K562 (cell line): ENCODE results near the gene VIPR2. TPM values are rescaled to one million over a fixed set of nuclear protein-coding genes. Genes with fewer than 3 reads are reported as not detected.
"Not testable (repeated sequence)": the region's sequence is repeated elsewhere in the genome, so short reads cannot be mapped to it uniquely, and the experiment has no call there.

Source experiments
- ATAC-seq: fragments of 200-7000 bp; cut with Tn5 transposase; 3 replicates; pipeline ENCODE4 v1.9.1; 2020; ENCODE audit warnings: moderate library complexity
- BruUV-seq: library from RNA; stranded (reverse); fragments of 400-500 nt; replicated peaks from 2 replicates; lab custom pipeline; 2021; lab: Mats Ljungman, UMichigan
- CTCF ChIA-PET: fragments of 300-600 bp; formaldehyde crosslinking; extraction: SDS; loops from one replicate; lab custom pipeline; 2021; ENCODE audit warnings: low intra/inter-chr PET ratio; lab: Yijun Ruan, JAX
- POLR2A ChIA-PET: fragments of 300-600, 350-650 bp; sonication (Branson Sonifier 250); formaldehyde crosslinking; extraction: SDS; loops from one replicate; lab custom pipeline; 2021; ENCODE audit warnings: antibody characterized with exemption, inconsistent platforms; lab: Yijun Ruan, JAX
- DNase-seq, 4 experiments: peaks; one replicate each; pipeline versions ENCODE4 v3.0.0 to v3.0.0-alpha.2; 2011 to 2018; ENCODE audit warnings: low spot score in 3 of 4, mixed read lengths in 3 of 4; ENCODE audit errors: extremely low read depth in 1 of 4
- FAIRE-seq: peaks from 2 replicates; lab custom pipeline; 2011; peaks lifted over from hg19 to GRCh38; lab: Jason Lieb, UNC
- H2AFZ ChIP-seq: 2 replicates; pipeline ENCODE4 v1.6.0; 2011; ENCODE audit warnings: low read depth, low read length, control low read depth, inconsistent platforms
- H3K27ac ChIP-seq: fragments of 200-600 bp; 3 replicates; pipeline ENCODE4 v1.8.0; 2011; ENCODE audit warnings: low read depth, mild to moderate bottlenecking, control low read depth, inconsistent platforms, low read length, moderate library complexity, mixed read lengths; ENCODE audit errors: extremely low read depth
- H3K27me3 ChIP-seq, 2 experiments: fragments of 300-600 bp in 1 of 2; 2 replicates in 1 of 2; 3 replicates in 1 of 2; pipeline versions ENCODE4 v1.6.0 to v1.8.0; 2011; ENCODE audit warnings: inconsistent platforms in 2 of 2, low read length in 2 of 2, mild to moderate bottlenecking in 1 of 2, mixed read lengths in 1 of 2, moderate library complexity in 1 of 2; ENCODE audit not compliant: control insufficient read depth in 2 of 2, insufficient read depth in 2 of 2
- H3K36me3 ChIP-seq: fragments of 300-600 bp; 3 replicates; pipeline ENCODE4 v1.8.0; 2011; ENCODE audit warnings: mild to moderate bottlenecking, low read length, inconsistent platforms; ENCODE audit not compliant: control insufficient read depth, insufficient read depth
- H3K4me1 ChIP-seq, 2 experiments: fragments of 200-600 bp in 1 of 2; replicated peaks in 1 of 2; 2 replicates in 1 of 2; 3 replicates in 1 of 2; pipeline versions ENCODE4 v1.5.1 to v1.8.0; 2011; ENCODE audit warnings: inconsistent platforms in 2 of 2, low read length in 2 of 2, mild to moderate bottlenecking in 1 of 2, mixed read lengths in 1 of 2, moderate library complexity in 1 of 2; ENCODE audit not compliant: control insufficient read depth in 2 of 2, insufficient read depth in 2 of 2
- H3K4me2 ChIP-seq: 2 replicates; pipeline ENCODE4 v1.6.1; 2011; ENCODE audit warnings: low read length, control low read depth, inconsistent platforms, mixed read lengths; ENCODE audit not compliant: insufficient read depth
- H3K4me3 ChIP-seq: fragments of 200-600 bp; sonication (generic), shearing (Covaris generic); 2 replicates; pipeline ENCODE4 v1.5.1; 2016; ENCODE audit warnings: control low read depth, inconsistent platforms
- H3K79me2 ChIP-seq: fragments of 200-600 bp; 3 replicates; pipeline ENCODE4 v1.8.0; 2011; ENCODE audit warnings: low read length, inconsistent platforms; ENCODE audit not compliant: control insufficient read depth, insufficient read depth
- H3K9ac ChIP-seq, 2 experiments: 2 replicates each; pipeline versions ENCODE4 v1.6.0 to v1.6.1; 2011; ENCODE audit warnings: low read depth in 2 of 2, low read length in 2 of 2, control low read depth in 1 of 2, inconsistent platforms in 1 of 2, mild to moderate bottlenecking in 1 of 2, mixed read lengths in 1 of 2; ENCODE audit not compliant: insufficient read depth in 1 of 2
- H3K9me1 ChIP-seq: one replicate; pipeline ENCODE4 v1.6.0; 2011; ENCODE audit warnings: inconsistent platforms, mild to moderate bottlenecking, low read length, moderate library complexity; ENCODE audit not compliant: control insufficient read depth, insufficient read depth
- H3K9me3 ChIP-seq: replicated peaks from 2 replicates; pipeline ENCODE4 v1.5.1; 2011; ENCODE audit warnings: low read depth, low read length, inconsistent platforms; ENCODE audit not compliant: control insufficient read depth, insufficient read depth
- H4K20me1 ChIP-seq: replicated peaks from 2 replicates; pipeline ENCODE4 v1.6.1; 2011; ENCODE audit warnings: low read length, inconsistent platforms, mixed read lengths; ENCODE audit not compliant: control insufficient read depth, insufficient read depth
- CBX1 ChIP-seq: sonication (generic); IDR thresholded peaks from 2 replicates; pipeline ENCODE4 v1.6.1; 2016; ENCODE audit warnings: antibody characterized with exemption, low read depth, mild to moderate bottlenecking
- CBX3 ChIP-seq, 2 experiments: IDR thresholded peaks; 1 replicate in 1 of 2; 2 replicates in 1 of 2; pipeline ENCODE4 v1.6.1; 2012; ENCODE audit warnings: inconsistent platforms in 2 of 2, low read length in 2 of 2, borderline replicate concordance in 1 of 2, control low read depth in 1 of 2
- CBX5 ChIP-seq: IDR thresholded peaks from 2 replicates; pipeline ENCODE4 v1.6.1; 2014; ENCODE audit warnings: low read depth, borderline replicate concordance
- TRIM28 ChIP-seq: fragments of 450-650 bp; IDR thresholded peaks from 2 replicates; pipeline ENCODE4 v1.6.1; 2017
- ZFP36 ChIP-seq: fragments of 150-350 bp; IDR thresholded peaks from 2 replicates; pipeline ENCODE4 v1.6.1; 2018; ENCODE audit warnings: low read length, low read depth; ENCODE audit not compliant: partially characterized antibody
- WGBS: fragments of 100-300 bp; shearing (Covaris generic); methylation state at CpG from one replicate; pipeline ENCODE4 v1.1.6; 2016; ENCODE audit warnings: low coverage, mixed read lengths; ENCODE audit not compliant: insufficient coverage; ENCODE audit errors: missing lambda C conversion rate; 5-methylcytosine and 5-hydroxymethylcytosine counted together
- in situ Hi-C: fragments of 300-500 bp; cut with MboI; formaldehyde crosslinking; loops from 4 replicates; pipeline ENCODE4 v1.15.0; 2018; ENCODE audit warnings: inconsistent platforms, mixed read lengths
- intact Hi-C: fragments of 100-400 bp; cut with micrococcal nuclease; formaldehyde crosslinking; loops from 2 replicates; pipeline ENCODE4 v1.14.2; 2022
- polyA plus RNA-seq, 8 experiments: library from polyadenylated mRNA; depleted of rRNA in 4 of 8; stranded (reverse) in 5 of 8; unstranded in 3 of 8; fragments of >200 nt; fragmentation: Nextera tagmentation in 2 of 8; fragmentation: Illumina TruSeq in 1 of 8; extraction: Ambion mirVana in 2 of 8; extraction: Trizol in 1 of 8; gene quantifications; 2 replicates each; pipeline versions ENCODE4 v1.2.1 to v1.2.3, GENCODE V29; 2011 to 2014; ENCODE audit warnings: inconsistent platforms in 1 of 8, missing spikeins in 1 of 8
- total RNA-seq, 7 experiments: library from RNA; depleted of rRNA in 6 of 7; stranded (reverse); fragments of >200 nt in 6 of 7; fragmentation: Illumina TruSeq in 2 of 7; extraction: Trizol in 2 of 7; gene quantifications; 2 replicates each; pipeline versions ENCODE4 v1.2.1 to v1.2.3, GENCODE V29; 2011 to 2021; ENCODE audit warnings: low replicate concordance in 1 of 7

VIPR2 gene
- total and polyA plus RNA-seq, 9 of the 15 experiments (the other 6 are each of a cell fraction or from before 2014, with no cell fraction given) = 0.04 TPM; not detected in 8

DNA sequence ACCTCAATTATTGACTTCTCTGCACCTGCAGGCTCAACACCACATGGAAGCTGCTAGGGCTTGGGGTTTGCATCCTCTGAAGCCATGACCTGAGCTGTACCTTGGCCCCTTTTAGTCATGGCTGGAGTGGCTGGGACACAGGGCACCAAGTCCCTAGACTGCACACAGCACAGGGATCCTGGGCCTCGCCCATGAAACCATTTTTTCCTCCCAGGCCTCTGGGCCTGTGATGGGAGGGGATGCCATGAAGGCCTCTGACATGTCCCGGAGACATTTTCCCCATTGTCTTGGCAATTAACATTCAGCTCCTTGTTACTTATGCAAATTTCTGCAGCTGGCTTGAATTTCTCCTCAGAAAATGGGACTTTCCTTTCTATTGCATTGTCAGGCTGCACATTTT lies 160.7 kb downstream of the VIPR2 start:
- CTCF ChIA-PET, H3K36me3 ChIP-seq, H2AFZ ChIP-seq, H3K4me1 ChIP-seq, in situ Hi-C loops, ATAC-seq, FAIRE-seq, H3K4me2 ChIP-seq, H3K9me1 ChIP-seq, intact Hi-C loops, BruUV-seq, DNase-seq, H4K20me1 ChIP-seq, H3K27ac ChIP-seq, H3K9ac ChIP-seq, H3K4me3 ChIP-seq, POLR2A ChIA-PET, H3K79me2 ChIP-seq: not testable (repeated sequence)
- Histone ChIP-seq H3K9me3 (peaks cover 23% of the 10 kb centered on the region), H3K27me3 (peaks cover 8 to 15% of the 10 kb centered on the region in 2 experiments; a peak in 4 of 5 replicates)
- TF ChIP-seq CBX5 (peak; percentile 34; the same call in 1 of the 2 replicates), TRIM28 (peak; percentile 65; the same call in 1 of the 2 replicates), ZFP36 (peak; percentile 74)
- WGBS = 0% methylated on average over 2 of the region's 2 CpGs

DNA sequence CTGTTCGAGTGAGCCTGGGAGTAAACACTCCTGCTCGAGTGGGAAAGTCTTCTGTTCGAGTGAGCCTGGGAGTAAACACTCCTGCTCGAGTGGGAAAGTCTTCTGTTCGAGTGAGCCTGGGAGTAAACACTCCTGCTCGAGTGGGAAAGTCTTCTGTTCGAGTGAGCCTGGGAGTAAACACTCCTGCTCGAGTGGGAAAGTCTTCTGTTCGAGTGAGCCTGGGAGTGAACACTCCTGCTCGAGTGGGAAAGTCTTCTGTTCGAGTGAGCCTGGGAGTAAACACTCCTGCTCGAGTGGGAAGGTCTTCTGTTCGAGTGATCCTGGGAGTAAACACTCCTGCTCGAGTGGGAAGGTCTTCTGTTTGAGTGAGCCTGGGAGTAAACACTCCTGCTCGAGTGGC lies 162.6 kb downstream of the VIPR2 start:
- in situ Hi-C loops, intact Hi-C loops, DNase-seq, H3K27ac ChIP-seq, H4K20me1 ChIP-seq, H3K4me1 ChIP-seq, H3K4me3 ChIP-seq, H3K9me1 ChIP-seq, CTCF ChIA-PET, BruUV-seq, H3K4me2 ChIP-seq, ATAC-seq, FAIRE-seq, H2AFZ ChIP-seq, H3K9ac ChIP-seq, H3K36me3 ChIP-seq, H3K79me2 ChIP-seq: not testable (repeated sequence)
- peaks cover 23 to 27% of the 10 kb centered on the region in 2 experiments for H3K27me3 ChIP-seq
- WGBS = 2% methylated on average over 8 of the region's 15 CpGs
- TF ChIP-seq CBX1 (0 out of 2 replicates have a peak, but pooled peaks have one; percentile 17), CBX3 (IDR thresholded peaks at IDR 0.05; ENCODE audit: borderline replicate concordance in 1 of 2, low read length in 2 of 2) (peak in 1 of 2 experiments; percentile 68; a peak in 1 of 3 replicates)
- peaks cover 23% of the 10 kb centered on the region for H3K9me3 ChIP-seq
- POLR2A ChIA-PET = interaction anchor here (1.1 kb wide), 1 partner anchor 11 kb away, joined by 3 read pairs; no protein-coding TSS in a partner anchor
